HG02588 (cell line): ENCODE results near the gene BIRC2.
"Not testable (repeated sequence)": the region's sequence is repeated elsewhere in the genome, so short reads cannot be mapped to it uniquely, and the experiment has no call there.

Source experiments
- ATAC-seq: cut with Tn5 transposase; IDR thresholded peaks from one replicate; pipeline ENCODE4 v1.9.1; 2021; ENCODE audit warnings: mild to moderate bottlenecking, moderate library complexity; ENCODE audit not compliant: unreplicated experiment

The BIRC2 gene

GRCh38 chr11:102346748-102347461 is at the start of gene BIRC2:
BIRC2 (plus strand) TSS chr11:102347214; CDS start chr11:102349855, 2,641 bp downstream.
- ATAC-seq: peak; percentile 86

- ATAC-seq: not testable (repeated sequence)
These were observed 46.2 kb upstream of the BIRC2 start for GRCh38 chr11:102300837-102301236.

GRCh38 chr11:102302241-102302640 is 44.8 kb upstream of the BIRC2 start:
- no peak for ATAC-seq

GRCh38 chr11:102304686-102305085 is 42.3 kb upstream of the BIRC2 start:
- ATAC-seq: no peak

- ATAC-seq: no peak
These were observed 41.5 kb upstream of the BIRC2 start for GRCh38 chr11:102305352-102306047.

- no peak for ATAC-seq
These were observed 40.9 kb upstream of the BIRC2 start for GRCh38 chr11:102306048-102306597.

GRCh38 chr11:102306817-102307726 is 39.9 kb upstream of the BIRC2 start:
- ATAC-seq: no peak

GRCh38 chr11:102307727-102308038 is 39.3 kb upstream of the BIRC2 start:
- no peak for ATAC-seq

GRCh38 chr11:102309621-102310541 is 37.1 kb upstream of the BIRC2 start:
- ATAC-seq: no peak

GRCh38 chr11:102312667-102313066 is 34.3 kb upstream of the BIRC2 start:
- ATAC-seq: no peak

- no peak for ATAC-seq
These were observed 33.6 kb upstream of the BIRC2 start for GRCh38 chr11:102313238-102313940.

- no peak for ATAC-seq
These were observed 32.2 kb upstream of the BIRC2 start for GRCh38 chr11:102314784-102315183.

GRCh38 chr11:102316346-102316904 is 30.6 kb upstream of the BIRC2 start:
- no peak for ATAC-seq

GRCh38 chr11:102317099-102317767 is 29.8 kb upstream of the BIRC2 start, which contains the start of gene BIRC3:
BIRC3 (plus strand) TSS chr11:102317484; CDS start chr11:102324510, 7,026 bp downstream.
- peak; percentile 86 for ATAC-seq

GRCh38 chr11:102317768-102318103 is 29.3 kb upstream of the BIRC2 start:
- no peak for ATAC-seq

GRCh38 chr11:102318469-102318868 is 28.5 kb upstream of the BIRC2 start:
- no peak for ATAC-seq

- ATAC-seq: no peak
These were observed 27.5 kb upstream of the BIRC2 start for GRCh38 chr11:102319544-102319943.

GRCh38 chr11:102320188-102320587 is 26.8 kb upstream of the BIRC2 start:
- no peak for ATAC-seq

- no peak for ATAC-seq
These were observed 26.3 kb upstream of the BIRC2 start for GRCh38 chr11:102320679-102321078.
